ENCODE data around the gene COL15A1. TPM values are rescaled to one million over a fixed set of nuclear protein-coding genes. Genes with fewer than 3 reads are reported as not detected.

COL15A1 gene
- total and polyA plus RNA-seq, 2 donors (not counting 1 experiment from before 2014, with no cell fraction given), result not detected

DNA sequence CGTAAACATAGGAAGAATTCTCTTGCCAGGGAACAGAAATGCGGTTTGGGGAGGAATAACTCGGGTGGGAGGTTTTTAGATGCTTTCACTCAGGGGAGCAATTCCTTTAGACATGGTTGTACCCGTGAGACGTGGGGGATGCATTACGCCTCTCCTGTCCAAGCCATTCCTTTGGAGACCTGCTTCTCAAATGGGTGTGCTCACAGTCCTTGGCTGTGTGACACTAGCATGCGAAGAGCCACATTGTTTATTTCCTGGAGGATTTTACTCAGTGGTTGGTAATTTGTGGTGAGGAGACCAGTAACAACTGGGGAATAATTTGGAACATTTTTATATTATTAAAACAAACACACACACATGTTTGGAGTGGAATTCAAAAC is 18.5 kb downstream of the COL15A1 start:
- no peak for ATAC-seq (ENCODE audit: low read depth)
- no peaks in the 10 kb centered on the region for H3K9me3 Mint-ChIP-seq (ENCODE audit: insufficient read depth)
- H3K4me1 Mint-ChIP-seq, result no peaks in the 10 kb centered on the region
- H3K27me3 Mint-ChIP-seq, result peaks cover 13% of the 10 kb centered on the region
- no peak overlapping the region for H2AFZ ChIP-seq (ENCODE audit: insufficient read depth, low read depth, low read length, poor library complexity, severe bottlenecking)
- ChIA-PET CTCF (no interaction called here), POLR2A (no interaction called here)
- no peak overlapping the region for H3K4me2 ChIP-seq (replicated peaks; ENCODE audit: low read depth, low read length, poor library complexity, severe bottlenecking)
- peaks cover 0 to 8% (median 0%) of the 10 kb centered on the region in 3 donors for H3K9me3 ChIP-seq (ENCODE audit: control extremely low read depth in 1 of 3, control insufficient read depth in 2 of 3, insufficient read depth in 1 of 3, low read length in 2 of 3)
- no peaks in the 10 kb centered on the region for H3K79me2 ChIP-seq (ENCODE audit: control insufficient read depth, insufficient read depth, low read length)
- intact Hi-C loops (cut with micrococcal nuclease), result no loop called here
- no peak overlapping the region for H3K4me3 ChIP-seq (ENCODE audit: control extremely low read depth in 1 of 5, extremely low read depth in 1 of 5, insufficient read depth in 1 of 5, low read depth in 2 of 5, low read length in 4 of 5)
- no peaks in the 10 kb centered on the region for H4K20me1 ChIP-seq (ENCODE audit: control insufficient read depth, insufficient read depth, low read length, poor library complexity, severe bottlenecking)
- no peak overlapping the region for H3K27ac ChIP-seq (ENCODE audit: low read length in 2 of 2)
- DNase-seq, result no peak
- no peak overlapping the region for H3K4me3 Mint-ChIP-seq
- 89% methylated on average over 6 of the region's 7 CpGs for WGBS (ENCODE audit: insufficient coverage)
- no peaks in the 10 kb centered on the region for H3K36me3 ChIP-seq (replicated peaks in 1 of 2; ENCODE audit: control extremely low read depth in 1 of 2, control insufficient read depth in 1 of 2, extremely low read depth in 1 of 2, insufficient read depth in 2 of 2, low read length in 1 of 2)
- H3K27me3 ChIP-seq (replicated peaks in 1 of 4; ENCODE audit: control extremely low read depth in 1 of 4, control insufficient read depth in 3 of 4, insufficient read depth in 4 of 4, low read length in 3 of 4), result no peaks in the 10 kb centered on the region
- H3K27ac Mint-ChIP-seq, result no peak overlapping the region
- no peak overlapping the region for H3K9ac ChIP-seq (ENCODE audit: low read length)
- no peak for TF ChIP-seq EZH2 (IDR thresholded peaks at IDR 0.05; ENCODE audit: borderline replicate concordance, insufficient read depth, low read depth, low read length, poor library complexity, severe bottlenecking)
- TF ChIP-seq, protein P1, sequence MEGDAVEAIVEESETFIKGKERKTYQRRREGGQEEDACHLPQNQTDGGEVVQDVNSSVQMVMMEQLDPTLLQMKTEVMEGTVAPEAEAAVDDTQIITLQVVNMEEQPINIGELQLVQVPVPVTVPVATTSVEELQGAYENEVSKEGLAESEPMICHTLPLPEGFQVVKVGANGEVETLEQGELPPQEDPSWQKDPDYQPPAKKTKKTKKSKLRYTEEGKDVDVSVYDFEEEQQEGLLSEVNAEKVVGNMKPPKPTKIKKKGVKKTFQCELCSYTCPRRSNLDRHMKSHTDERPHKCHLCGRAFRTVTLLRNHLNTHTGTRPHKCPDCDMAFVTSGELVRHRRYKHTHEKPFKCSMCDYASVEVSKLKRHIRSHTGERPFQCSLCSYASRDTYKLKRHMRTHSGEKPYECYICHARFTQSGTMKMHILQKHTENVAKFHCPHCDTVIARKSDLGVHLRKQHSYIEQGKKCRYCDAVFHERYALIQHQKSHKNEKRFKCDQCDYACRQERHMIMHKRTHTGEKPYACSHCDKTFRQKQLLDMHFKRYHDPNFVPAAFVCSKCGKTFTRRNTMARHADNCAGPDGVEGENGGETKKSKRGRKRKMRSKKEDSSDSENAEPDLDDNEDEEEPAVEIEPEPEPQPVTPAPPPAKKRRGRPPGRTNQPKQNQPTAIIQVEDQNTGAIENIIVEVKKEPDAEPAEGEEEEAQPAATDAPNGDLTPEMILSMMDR (IDR thresholded peaks at IDR 0.05), result no peak
- H3K4me1 ChIP-seq (ENCODE audit: control insufficient read depth in 2 of 2, insufficient read depth in 2 of 2, low read length in 2 of 2), result no peaks in the 10 kb centered on the region

DNA sequence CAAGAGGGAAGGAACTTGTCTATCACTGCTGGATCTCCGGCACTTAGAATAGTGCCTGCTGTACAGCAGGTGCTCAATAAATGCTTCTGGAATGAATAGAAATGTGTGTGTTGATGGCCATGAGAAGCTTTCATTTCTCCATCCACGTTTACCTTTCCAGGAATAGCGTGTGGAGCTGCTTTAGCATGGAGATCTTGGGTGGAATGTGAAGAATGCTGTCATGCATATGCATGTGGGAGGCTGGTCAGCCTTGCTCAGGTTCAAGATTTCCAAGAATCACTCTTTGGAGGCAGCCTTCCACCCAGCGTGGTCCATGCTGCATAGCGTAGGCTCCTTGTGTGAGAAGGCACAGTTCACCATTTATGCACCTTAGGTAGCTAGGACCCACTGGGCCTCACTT is 19.2 kb downstream of the COL15A1 start:
- intact Hi-C loops (cut with micrococcal nuclease), result no loop called here
- DNase-seq (no peak), ATAC-seq (ENCODE audit: low read depth) (no peak)
- Histone ChIP-seq H3K4me2 (replicated peaks; ENCODE audit: low read depth, low read length, poor library complexity, severe bottlenecking) (no peak overlapping the region), H3K9me3 (ENCODE audit: control extremely low read depth in 1 of 3, control insufficient read depth in 2 of 3, insufficient read depth in 1 of 3, low read length in 2 of 3) (peaks cover 0 to 2% (median 0%) of the 10 kb centered on the region in 3 donors), H3K79me2 (ENCODE audit: control insufficient read depth, insufficient read depth, low read length) (no peaks in the 10 kb centered on the region), H3K27me3 (replicated peaks in 1 of 4; ENCODE audit: control extremely low read depth in 1 of 4, control insufficient read depth in 3 of 4, insufficient read depth in 4 of 4, low read length in 3 of 4) (no peaks in the 10 kb centered on the region), H3K9ac (ENCODE audit: low read length) (no peak overlapping the region), H2AFZ (ENCODE audit: insufficient read depth, low read depth, low read length, poor library complexity, severe bottlenecking) (no peak overlapping the region), H3K36me3 (replicated peaks in 1 of 2; ENCODE audit: control extremely low read depth in 1 of 2, control insufficient read depth in 1 of 2, extremely low read depth in 1 of 2, insufficient read depth in 2 of 2, low read length in 1 of 2) (no peaks in the 10 kb centered on the region), H3K4me3 (ENCODE audit: control extremely low read depth in 1 of 5, extremely low read depth in 1 of 5, insufficient read depth in 1 of 5, low read depth in 2 of 5, low read length in 4 of 5) (no peak overlapping the region), H4K20me1 (ENCODE audit: control insufficient read depth, insufficient read depth, low read length, poor library complexity, severe bottlenecking) (no peaks in the 10 kb centered on the region), H3K4me1 (ENCODE audit: control insufficient read depth in 2 of 2, insufficient read depth in 2 of 2, low read length in 2 of 2) (no peaks in the 10 kb centered on the region), H3K27ac (ENCODE audit: low read length in 2 of 2) (no peak overlapping the region)
- Mint-ChIP-seq H3K4me1 (no peaks in the 10 kb centered on the region), H3K4me3 (no peak overlapping the region), H3K27me3 (peaks cover 13% of the 10 kb centered on the region), H3K27ac (no peak overlapping the region), H3K9me3 (ENCODE audit: insufficient read depth) (no peaks in the 10 kb centered on the region)
- TF ChIP-seq, protein P1 (IDR thresholded peaks at IDR 0.05), result no peak
- TF ChIP-seq EZH2 (IDR thresholded peaks at IDR 0.05; ENCODE audit: borderline replicate concordance, insufficient read depth, low read depth, low read length, poor library complexity, severe bottlenecking), result no peak
- POLR2A ChIA-PET, result no interaction called here
- CTCF ChIA-PET, result no interaction called here
- WGBS (ENCODE audit: insufficient coverage), result 90% methylated on average over 5 of the region's 5 CpGs
